Memory B cell (primary cell): Measurements from ENCODE around the gene DPEP1.
"Not testable (repeated sequence)": the region's sequence is repeated elsewhere in the genome, so short reads cannot be mapped to it uniquely, and the experiment has no call there.

Source experiments
- ATAC-seq: fragments of 150-1000 bp; cut with Tn5 transposase; 2 replicates; pipeline ENCODE4 v1.10.0; 2021; ENCODE audit warnings: low read depth, mild to moderate bottlenecking, moderate library complexity
- DNase-seq, 2 donors: peaks; one replicate each; pipeline ENCODE4 v3.0.0; 2022; ENCODE audit warnings: low spot score in 2 of 2
- H3K27ac Mint-ChIP-seq: one replicate; pipeline ENCODE4 v1.8.0; 2022; ENCODE audit warnings: mild to moderate bottlenecking, moderate library complexity, mixed read lengths
- H3K27me3 Mint-ChIP-seq: one replicate; pipeline ENCODE4 v1.8.0; 2022; ENCODE audit warnings: mixed read lengths
- H3K36me3 Mint-ChIP-seq: one replicate; pipeline ENCODE4 v1.8.0; 2022; ENCODE audit warnings: mild to moderate bottlenecking, mixed read lengths
- H3K4me1 Mint-ChIP-seq: one replicate; pipeline ENCODE4 v1.8.0; 2022; ENCODE audit warnings: mixed read lengths
- H3K4me3 Mint-ChIP-seq: one replicate; pipeline ENCODE4 v1.8.0; 2022; ENCODE audit warnings: mild to moderate bottlenecking, moderate library complexity, mixed read lengths
- H3K9me3 Mint-ChIP-seq: one replicate; pipeline ENCODE4 v1.8.0; 2022; ENCODE audit warnings: mixed read lengths

Gene DPEP1

GRCh38 chr16:89655062-89655643, 41.7 kb downstream of the DPEP1 start:
- H3K4me3 Mint-ChIP-seq, result peak overlapping the region; percentile 24

DNA sequence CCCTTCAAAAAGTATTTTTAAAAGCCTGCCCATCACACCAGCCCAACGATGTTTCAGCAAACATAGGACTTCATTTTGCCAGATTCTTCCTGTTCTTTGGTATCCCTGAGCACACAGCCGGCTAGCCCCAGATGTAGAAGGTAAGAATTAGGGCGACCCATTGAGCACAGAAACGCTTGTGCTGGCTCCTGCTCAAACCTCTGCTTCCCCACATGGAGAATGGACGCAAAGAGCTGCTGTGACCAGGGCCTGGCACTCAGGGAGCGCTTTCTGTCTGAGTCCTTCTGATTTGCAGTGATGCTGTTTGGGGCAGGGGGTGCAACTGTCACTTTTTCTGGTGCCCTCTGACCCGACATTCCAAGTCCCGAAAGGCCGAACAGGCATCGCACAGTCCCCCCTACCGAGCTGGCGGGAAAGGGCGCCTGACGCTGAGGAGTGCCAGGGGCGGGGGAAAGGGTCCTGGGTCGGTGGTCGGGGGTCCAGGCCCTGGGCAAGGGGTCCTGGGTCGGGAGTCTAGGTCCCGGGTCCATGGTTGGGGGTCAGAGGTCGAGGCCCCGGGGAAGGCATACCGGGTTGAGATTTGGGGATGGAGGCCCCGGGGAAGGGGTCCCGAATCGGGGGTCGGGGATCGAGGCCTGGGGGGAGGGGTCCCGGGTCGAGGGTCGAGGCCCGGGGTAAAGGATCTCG, 43.1 kb downstream of the DPEP1 start:
- no peaks in the 10 kb centered on the region for H3K9me3 Mint-ChIP-seq
- no peak for DNase-seq
- H3K27ac Mint-ChIP-seq, result peak overlapping the region; percentile 90
- no peaks in the 10 kb centered on the region for H3K27me3 Mint-ChIP-seq
- ATAC-seq, result no peak
- H3K36me3 Mint-ChIP-seq, result peaks cover 2% of the 10 kb centered on the region
- peak overlapping the region; percentile 87 for H3K4me3 Mint-ChIP-seq
- peaks cover 17% of the 10 kb centered on the region for H3K4me1 Mint-ChIP-seq

More at GRCh38 chr16:89655062-89655643, 41.7 kb downstream of the DPEP1 start:
- no peaks in the 10 kb centered on the region for H3K9me3 Mint-ChIP-seq
- H3K4me1 Mint-ChIP-seq, result peaks cover 17% of the 10 kb centered on the region
- no peaks in the 10 kb centered on the region for H3K27me3 Mint-ChIP-seq
- no peak for DNase-seq
- no peak overlapping the region for H3K27ac Mint-ChIP-seq
- no peak for ATAC-seq
- peaks cover 1% of the 10 kb centered on the region for H3K36me3 Mint-ChIP-seq

DNA sequence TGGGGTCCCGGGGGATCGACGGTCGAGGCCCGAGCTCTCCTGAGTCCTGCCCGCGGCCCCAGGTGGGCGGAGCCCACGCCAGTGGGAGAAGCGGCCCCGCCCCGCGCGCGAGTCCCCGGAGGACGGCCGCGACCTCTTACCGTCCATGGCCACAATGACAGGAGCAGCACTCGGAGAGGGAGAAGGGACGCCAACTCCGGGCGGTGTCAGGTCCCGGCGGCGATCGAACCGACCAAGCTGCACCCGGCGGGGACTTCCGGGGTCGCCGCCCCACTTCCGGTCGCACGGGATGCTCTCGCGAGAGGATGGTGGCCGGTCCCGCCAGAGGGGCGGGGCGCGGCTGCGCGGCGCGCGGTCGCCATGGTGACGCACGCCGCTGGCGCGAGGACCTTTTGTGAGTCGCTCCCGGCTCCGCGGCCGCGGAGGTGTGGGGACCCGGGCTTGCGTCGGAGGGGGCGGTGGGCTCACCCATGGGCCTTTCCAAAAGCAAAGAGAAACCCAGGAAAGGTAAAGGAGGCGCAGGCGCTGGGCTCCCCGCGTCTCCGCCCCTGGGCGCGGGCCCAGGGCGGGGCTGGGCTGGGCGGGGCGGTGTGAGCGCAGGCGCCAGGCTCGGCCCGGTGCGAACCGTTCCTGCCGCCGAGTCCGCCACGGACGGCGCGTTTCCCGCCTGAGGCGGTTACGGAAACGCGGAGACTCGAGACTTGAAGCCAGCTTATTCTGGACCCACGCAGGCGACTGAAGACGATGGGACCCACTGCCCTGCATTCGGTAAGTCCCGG, 44.2 kb downstream of the DPEP1 start, which contains the start of the genes CHMP1A and SPATA33:
CHMP1A (minus strand) TSS at position 267 of the 779 bp plus-strand sequence; CDS start at position 147, 120 bp downstream.
SPATA33 (plus strand) TSS at position 395 of the 779 bp plus-strand sequence; CDS start at position 471, 76 bp downstream.
- Mint-ChIP-seq H3K27ac (peak within 1 kb of the TSS; percentile 90), H3K36me3 (peaks cover 2% of the 10 kb centered on the region), H3K27me3 (no peaks in the 10 kb centered on the region), H3K4me1 (peaks cover 17% of the 10 kb centered on the region), H3K9me3 (no peaks in the 10 kb centered on the region), H3K4me3 (peak within 1 kb of the TSS; percentile 87)
- peak; percentile 94 for ATAC-seq
- peak; percentile 94 to 97 for DNase-seq

- H3K4me1 Mint-ChIP-seq, result peaks cover 17% of the 10 kb centered on the region
- no peak for DNase-seq
- peak overlapping the region; percentile 90 for H3K27ac Mint-ChIP-seq
- H3K9me3 Mint-ChIP-seq, result no peaks in the 10 kb centered on the region
- peaks cover 3% of the 10 kb centered on the region for H3K36me3 Mint-ChIP-seq
- ATAC-seq, result no peak
- peak overlapping the region; percentile 87 for H3K4me3 Mint-ChIP-seq
- no peaks in the 10 kb centered on the region for H3K27me3 Mint-ChIP-seq
These were observed 44.9 kb downstream of the DPEP1 start for GRCh38 chr16:89658221-89658879.

DNA sequence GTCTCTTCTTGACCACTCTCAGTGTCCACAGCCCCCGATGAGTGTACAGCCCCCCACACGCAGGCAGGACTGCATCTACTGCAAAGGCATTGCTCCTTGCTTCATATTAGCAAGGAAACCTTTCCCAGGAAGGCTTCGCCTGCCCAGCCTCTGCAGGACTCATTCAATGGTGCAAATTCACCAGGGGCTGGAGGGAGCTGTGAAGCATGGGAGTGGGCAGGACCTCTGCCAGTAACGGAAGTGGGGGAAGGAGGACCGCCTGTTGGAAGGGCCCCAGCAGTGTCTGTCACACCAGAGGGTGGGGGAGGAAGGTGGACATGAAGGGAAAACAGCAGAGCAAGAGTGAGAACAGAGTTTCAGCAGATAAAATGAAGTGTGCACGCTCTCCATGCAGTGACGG, 46.7 kb downstream of the DPEP1 start:
- DNase-seq (no peak), ATAC-seq (no peak)
- H3K4me3 Mint-ChIP-seq, result no peak overlapping the region
- H3K4me1 Mint-ChIP-seq, result peaks cover 13% of the 10 kb centered on the region
- no peaks in the 10 kb centered on the region for H3K9me3 Mint-ChIP-seq
- H3K36me3 Mint-ChIP-seq, result peaks cover 6% of the 10 kb centered on the region
- H3K27me3 Mint-ChIP-seq, result no peaks in the 10 kb centered on the region
- H3K27ac Mint-ChIP-seq, result no peak overlapping the region

DNA sequence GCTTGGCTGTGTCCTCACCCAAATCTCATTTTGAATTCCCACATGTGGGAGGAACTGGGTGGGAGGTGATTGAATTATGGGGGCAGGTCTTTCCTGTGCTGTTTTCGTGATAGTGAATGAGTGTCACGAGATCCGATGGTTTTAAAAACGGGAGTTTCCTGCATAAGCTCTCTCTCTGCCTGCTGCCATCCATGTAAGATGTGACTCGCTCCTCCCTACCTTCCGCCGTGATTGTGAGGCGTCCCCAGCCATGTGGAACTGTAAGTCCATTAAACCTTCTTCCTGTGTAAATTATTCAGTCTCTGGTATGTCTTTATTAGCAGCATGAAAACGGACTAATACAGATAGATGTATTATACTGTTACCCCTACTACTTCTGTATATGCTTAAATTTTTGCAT, 47.8 kb downstream of the DPEP1 start:
- ATAC-seq (no peak), DNase-seq (no peak)
- peaks cover 10% of the 10 kb centered on the region for H3K4me1 Mint-ChIP-seq
- H3K27ac Mint-ChIP-seq, result no peak overlapping the region
- peaks cover 6% of the 10 kb centered on the region for H3K36me3 Mint-ChIP-seq
- H3K4me3 Mint-ChIP-seq, result no peak overlapping the region
- no peaks in the 10 kb centered on the region for H3K27me3 Mint-ChIP-seq
- H3K9me3 Mint-ChIP-seq, result no peaks in the 10 kb centered on the region

DNA sequence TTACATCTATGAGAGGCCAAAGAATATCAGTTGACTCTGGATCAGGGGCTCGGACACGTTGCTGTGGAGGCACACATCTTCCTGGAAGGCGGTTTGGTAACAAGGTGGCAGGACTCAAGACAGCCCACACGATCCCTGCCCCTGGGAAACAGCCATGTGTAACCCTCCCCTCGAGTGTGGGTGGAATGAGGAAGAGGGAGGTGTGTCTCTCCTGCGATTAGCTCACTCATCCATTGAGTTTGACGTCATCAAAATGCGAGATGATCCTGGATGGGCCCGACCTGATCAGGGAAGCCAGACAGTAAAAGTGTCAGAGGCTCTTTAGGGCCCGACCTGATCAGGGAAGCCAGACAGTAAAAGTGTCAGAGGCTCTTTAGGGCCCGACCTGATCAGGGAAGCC, 50.8 kb downstream of the DPEP1 start:
- H3K9me3 Mint-ChIP-seq, H3K4me3 Mint-ChIP-seq, H3K27ac Mint-ChIP-seq, ATAC-seq, H3K27me3 Mint-ChIP-seq, H3K36me3 Mint-ChIP-seq, DNase-seq, H3K4me1 Mint-ChIP-seq: not testable (repeated sequence)

DNA sequence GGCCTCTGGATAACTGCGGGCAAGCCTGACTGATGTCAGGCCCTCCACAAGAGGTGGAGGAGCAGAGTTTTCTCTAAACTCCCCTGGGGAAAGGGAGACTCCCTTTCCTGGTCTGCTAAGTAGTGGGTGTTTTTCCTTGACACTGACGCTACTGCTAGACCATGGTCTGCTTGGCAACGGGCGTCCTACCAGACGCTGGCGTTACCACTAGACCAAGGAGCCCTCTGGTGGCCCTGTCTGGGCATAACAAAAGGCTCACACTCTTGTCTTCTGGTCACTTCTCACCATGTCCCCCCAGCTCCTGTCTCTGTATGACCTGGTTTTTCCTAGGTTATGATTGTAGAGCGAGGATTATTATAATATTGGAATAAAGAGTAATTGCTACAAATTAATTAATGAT, 53.6 kb downstream of the DPEP1 start:
- H3K27ac Mint-ChIP-seq, H3K27me3 Mint-ChIP-seq, DNase-seq, H3K4me1 Mint-ChIP-seq, H3K9me3 Mint-ChIP-seq, H3K36me3 Mint-ChIP-seq, H3K4me3 Mint-ChIP-seq, ATAC-seq: not testable (repeated sequence)

DNA sequence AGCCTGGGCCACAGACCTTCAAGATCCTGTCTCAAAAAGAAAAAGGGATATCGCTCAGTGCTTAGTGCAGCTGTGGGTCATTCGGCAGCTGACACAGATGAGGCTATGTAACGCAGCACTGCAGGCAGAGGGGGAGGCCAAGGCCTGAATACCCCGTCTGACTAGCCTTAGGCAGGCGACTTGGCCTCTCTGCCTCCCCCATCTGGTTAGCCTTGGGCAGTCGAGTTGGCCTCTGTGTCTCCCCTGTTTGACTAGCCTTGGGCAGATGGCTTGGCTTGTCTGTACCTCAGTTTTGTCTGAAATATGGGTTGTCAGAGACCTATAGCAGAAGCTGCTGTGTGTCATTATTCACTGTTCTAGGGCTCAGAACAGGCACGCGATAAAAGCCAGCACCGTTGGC, 54.2 kb downstream of the DPEP1 start:
- Mint-ChIP-seq H3K9me3 (peaks cover 5% of the 10 kb centered on the region), H3K27me3 (no peaks in the 10 kb centered on the region)

GRCh38 chr16:89668790-89669158, 55.3 kb downstream of the DPEP1 start:
- Mint-ChIP-seq H3K9me3 (peaks cover 5% of the 10 kb centered on the region), H3K27ac (no peak overlapping the region), H3K36me3 (peaks cover 2% of the 10 kb centered on the region), H3K4me3 (no peak overlapping the region), H3K4me1 (no peaks in the 10 kb centered on the region), H3K27me3 (no peaks in the 10 kb centered on the region)
- no peak for DNase-seq
- no peak for ATAC-seq

More for the DNA sequence above, 54.2 kb downstream of the DPEP1 start:
- no peak overlapping the region for H3K4me3 Mint-ChIP-seq
- H3K27ac Mint-ChIP-seq, result no peak overlapping the region
- ATAC-seq (no peak), DNase-seq (no peak)
- no peaks in the 10 kb centered on the region for H3K4me1 Mint-ChIP-seq
- H3K36me3 Mint-ChIP-seq, result peaks cover 6% of the 10 kb centered on the region

DNA sequence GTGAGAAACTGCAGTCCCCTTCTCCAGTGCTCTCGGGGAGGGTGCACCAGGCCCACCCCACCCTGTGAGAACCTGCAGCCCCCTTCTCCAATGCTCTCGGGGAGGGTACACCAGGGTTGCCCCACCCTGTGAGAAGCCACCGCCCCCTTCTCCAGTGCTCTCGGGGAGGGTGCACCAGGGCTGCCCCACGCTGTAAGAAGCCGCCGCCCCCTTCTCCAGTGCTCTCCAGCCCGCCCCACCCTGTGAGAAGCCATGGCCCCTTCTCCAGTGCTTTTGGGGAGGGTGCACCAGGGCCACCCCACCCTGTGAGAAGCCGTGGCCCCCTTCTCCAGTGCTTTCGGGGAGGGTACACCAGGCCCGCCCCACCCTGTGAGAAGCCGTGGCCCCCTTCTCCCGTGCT, 56.3 kb downstream of the DPEP1 start:
- H3K4me3 Mint-ChIP-seq, result no peak overlapping the region
- ATAC-seq (no peak), DNase-seq (no peak)
- H3K9me3 Mint-ChIP-seq, result peaks cover 5% of the 10 kb centered on the region
- H3K27me3 Mint-ChIP-seq, result no peaks in the 10 kb centered on the region
- peaks cover 2% of the 10 kb centered on the region for H3K36me3 Mint-ChIP-seq
- no peak overlapping the region for H3K27ac Mint-ChIP-seq
- H3K4me1 Mint-ChIP-seq, result no peaks in the 10 kb centered on the region

GRCh38 chr16:89670496-89671431, 57.3 kb downstream of the DPEP1 start:
- peaks cover 2% of the 10 kb centered on the region for H3K36me3 Mint-ChIP-seq
- H3K4me3 Mint-ChIP-seq, result no peak overlapping the region
- H3K9me3 Mint-ChIP-seq, result peaks cover 5% of the 10 kb centered on the region
- no peaks in the 10 kb centered on the region for H3K27me3 Mint-ChIP-seq
- no peaks in the 10 kb centered on the region for H3K4me1 Mint-ChIP-seq
- no peak overlapping the region for H3K27ac Mint-ChIP-seq
- no peak for DNase-seq
- no peak for ATAC-seq

DNA sequence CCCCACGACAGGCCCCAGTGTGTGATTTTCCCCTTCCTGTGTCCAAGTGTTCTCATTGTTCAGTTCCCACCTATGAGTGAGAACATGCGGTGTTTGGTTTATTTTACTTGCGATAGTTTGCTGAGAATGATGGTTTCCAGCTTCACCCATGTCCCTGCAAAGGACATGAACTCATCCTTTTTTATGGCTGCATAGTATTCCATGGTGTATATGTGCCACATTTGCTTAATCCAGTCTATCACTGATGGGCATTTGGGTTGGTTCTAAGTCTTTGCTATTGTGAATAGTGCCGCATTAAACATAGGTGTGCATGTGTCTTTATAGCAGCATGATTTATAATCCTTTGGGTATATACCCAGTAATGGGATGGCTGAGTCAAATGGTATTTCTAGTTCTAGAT, 58.1 kb downstream of the DPEP1 start:
- not testable (repeated sequence) for DNase-seq, H3K9me3 Mint-ChIP-seq, H3K4me3 Mint-ChIP-seq, H3K36me3 Mint-ChIP-seq, H3K4me1 Mint-ChIP-seq, ATAC-seq, H3K27ac Mint-ChIP-seq, H3K27me3 Mint-ChIP-seq
